ENCODE measurements around the gene DUSP7.

Gene DUSP7

DNA sequence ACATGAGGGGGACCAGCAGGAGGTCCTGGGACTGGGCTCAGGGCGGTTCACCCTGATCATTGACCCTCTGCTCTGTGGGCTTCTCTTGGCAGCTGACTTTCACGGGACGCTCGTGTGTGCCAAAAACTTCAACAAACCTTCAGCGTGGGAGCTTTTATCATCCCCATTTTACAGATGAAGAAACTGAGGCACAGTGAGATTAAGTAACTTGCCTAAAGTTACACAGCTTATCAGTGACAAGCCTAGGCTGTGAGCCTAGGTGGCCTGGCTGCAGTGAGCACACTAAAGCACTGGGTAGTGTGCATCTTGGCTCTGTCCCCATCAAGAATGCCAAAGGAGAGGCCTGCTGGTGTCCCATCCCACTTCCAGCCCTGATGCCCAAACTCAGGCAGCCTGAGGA lies 23.6 kb upstream of the DUSP7 start:
- H3K27ac ChIP-seq: no peak overlapping the region
- TF ChIP-seq, protein P1, sequence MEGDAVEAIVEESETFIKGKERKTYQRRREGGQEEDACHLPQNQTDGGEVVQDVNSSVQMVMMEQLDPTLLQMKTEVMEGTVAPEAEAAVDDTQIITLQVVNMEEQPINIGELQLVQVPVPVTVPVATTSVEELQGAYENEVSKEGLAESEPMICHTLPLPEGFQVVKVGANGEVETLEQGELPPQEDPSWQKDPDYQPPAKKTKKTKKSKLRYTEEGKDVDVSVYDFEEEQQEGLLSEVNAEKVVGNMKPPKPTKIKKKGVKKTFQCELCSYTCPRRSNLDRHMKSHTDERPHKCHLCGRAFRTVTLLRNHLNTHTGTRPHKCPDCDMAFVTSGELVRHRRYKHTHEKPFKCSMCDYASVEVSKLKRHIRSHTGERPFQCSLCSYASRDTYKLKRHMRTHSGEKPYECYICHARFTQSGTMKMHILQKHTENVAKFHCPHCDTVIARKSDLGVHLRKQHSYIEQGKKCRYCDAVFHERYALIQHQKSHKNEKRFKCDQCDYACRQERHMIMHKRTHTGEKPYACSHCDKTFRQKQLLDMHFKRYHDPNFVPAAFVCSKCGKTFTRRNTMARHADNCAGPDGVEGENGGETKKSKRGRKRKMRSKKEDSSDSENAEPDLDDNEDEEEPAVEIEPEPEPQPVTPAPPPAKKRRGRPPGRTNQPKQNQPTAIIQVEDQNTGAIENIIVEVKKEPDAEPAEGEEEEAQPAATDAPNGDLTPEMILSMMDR (conservative IDR thresholded peaks at IDR 0.05): no peak

DNA sequence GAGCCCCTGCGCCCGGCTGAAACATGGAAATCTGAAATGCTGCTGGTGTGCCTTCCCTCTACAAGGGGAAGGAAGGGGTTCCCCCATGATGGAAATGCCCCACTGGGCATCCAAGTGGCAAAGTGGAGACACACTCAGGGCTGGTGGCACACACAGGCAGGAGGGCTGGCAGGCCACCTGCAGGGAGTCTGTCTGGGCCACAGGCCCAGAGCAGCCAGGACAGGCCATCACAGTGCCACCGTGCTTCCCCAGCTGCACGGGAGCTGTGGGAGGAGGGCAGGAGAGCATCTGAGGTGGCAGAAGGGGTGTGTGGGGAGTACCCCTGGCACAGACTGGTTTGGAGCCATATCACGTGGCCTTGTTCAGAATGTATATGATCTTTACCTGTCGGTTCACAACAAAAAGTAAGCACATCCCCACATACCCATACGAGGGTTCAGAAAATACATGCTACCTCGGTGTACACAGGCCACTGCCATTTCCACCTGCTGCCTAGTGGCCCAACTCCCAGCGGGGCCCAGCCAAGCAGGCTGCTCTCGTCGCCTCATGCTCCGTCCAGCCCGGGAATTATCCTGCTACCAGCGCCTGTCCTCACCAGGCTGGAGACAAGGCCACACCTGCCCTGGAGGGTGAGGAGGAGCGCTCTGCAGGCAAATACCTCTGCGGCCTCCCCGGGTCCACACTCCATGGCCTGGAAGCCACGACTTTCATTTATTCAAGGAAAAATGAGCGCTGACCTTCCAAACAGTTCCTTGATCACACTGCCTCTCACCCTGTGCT lies 22.6 kb upstream of the DUSP7 start:
- TF ChIP-seq, protein P1 (conservative IDR thresholded peaks at IDR 0.05): no peak
- H3K27ac ChIP-seq: no peak overlapping the region

DNA sequence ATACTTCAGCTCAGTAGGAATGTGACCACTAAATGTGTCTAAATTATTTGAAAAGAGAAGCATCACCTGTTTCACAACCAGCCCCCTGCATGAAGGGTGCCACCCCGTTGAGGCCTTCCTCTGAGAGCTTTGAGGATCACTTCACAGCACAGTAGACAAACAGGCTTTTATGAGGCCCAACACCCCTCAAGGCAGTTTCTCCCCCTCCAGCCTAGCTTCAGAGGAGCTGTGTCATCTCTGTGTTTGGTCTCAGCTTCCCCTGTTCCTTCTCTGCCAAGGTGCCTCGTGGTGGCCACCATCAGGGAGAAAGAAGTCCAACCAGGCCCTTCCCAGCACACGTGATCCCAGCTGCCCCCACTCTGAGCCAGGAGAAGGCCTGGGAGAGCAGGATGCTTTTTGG lies 21.6 kb upstream of the DUSP7 start:
- H3K27ac ChIP-seq: no peak overlapping the region
- TF ChIP-seq, protein P1 (conservative IDR thresholded peaks at IDR 0.05): no peak

DNA sequence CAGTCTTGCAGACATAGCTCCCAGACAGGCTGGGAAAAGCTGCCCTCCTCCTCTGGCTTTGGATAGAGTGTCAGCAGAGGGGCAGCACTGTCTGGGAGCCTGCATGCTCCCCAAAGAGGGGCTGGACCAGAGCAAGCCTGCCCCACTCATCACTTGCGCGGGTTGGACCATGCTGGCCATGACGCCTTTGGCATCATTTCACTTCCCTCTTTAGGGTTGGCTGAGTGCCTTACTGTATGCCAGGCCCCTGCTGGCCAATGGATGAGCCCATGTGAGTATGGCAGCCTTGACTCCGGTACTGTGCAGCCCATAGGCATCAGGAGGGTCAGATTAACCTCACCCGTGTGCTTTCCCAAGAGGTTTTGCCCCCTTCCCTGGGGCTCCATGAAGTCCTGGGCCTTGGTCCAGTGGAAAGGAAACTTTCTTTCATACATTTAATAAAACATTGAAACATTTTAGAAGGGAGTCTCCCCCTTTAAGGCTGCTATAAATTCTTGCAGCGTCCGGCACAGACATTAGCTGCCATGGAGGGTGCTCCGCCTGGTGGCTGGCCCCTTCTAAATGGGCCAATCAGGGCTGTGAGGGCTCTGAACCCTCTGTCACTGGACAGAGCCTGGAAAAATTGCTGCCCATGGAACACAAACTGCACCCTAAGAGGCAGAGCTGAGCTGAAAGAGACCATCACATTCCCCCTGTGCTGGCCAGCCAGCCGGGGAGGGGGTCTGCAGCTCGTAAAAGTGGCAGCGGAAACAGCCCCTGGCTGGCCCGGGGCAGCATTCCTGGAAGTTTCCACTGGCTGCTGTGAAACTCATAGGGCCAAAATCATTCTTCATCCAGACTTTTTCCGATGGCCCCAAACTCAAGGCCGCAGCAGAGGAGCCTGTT lies 20.8 kb upstream of the DUSP7 start:
- TF ChIP-seq, protein P1 (conservative IDR thresholded peaks at IDR 0.05): no peak
- no peak overlapping the region for H3K27ac ChIP-seq

DNA sequence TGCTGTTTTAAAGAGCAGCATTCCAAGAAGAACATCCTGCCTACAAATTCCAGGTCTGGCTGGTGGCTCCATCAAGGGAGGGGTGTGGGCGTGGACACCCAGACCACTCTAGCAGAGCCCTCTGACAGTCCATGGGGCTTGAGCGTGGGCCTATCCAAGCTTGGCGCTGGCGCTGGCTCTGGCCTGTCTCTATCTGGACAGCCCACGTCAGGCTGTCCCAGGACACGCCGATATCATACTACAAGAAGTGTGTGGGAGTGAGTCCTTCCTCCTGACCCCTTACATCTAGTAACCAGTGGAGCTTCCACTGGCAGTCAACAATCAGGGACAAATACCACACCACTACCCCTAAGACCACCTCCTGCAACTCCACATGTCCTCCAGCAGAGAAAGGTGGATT lies 17.1 kb upstream of the DUSP7 start:
- no peak overlapping the region for H3K27ac ChIP-seq
- TF ChIP-seq, protein P1 (conservative IDR thresholded peaks at IDR 0.05): no peak

DNA sequence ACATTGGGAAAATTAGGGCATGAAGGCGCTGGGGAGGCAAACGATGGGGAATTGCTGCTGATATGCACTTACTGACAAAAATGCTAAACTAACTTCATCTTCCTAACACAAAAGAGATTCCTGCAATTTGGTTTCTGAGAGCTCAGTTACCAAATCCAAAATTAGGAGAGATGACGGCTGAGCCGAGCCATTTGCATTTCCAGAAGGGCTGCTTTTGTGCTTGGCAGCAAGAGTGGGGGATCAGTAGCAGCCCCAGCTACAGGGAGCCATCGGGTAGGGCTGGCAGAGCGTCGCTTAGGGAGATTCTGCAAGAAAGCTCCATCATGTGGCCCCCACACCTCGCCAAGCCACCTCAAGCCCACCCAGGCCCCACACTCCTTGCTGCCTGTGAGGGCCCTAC lies 16.1 kb upstream of the DUSP7 start:
- TF ChIP-seq, protein P1 (conservative IDR thresholded peaks at IDR 0.05): no peak
- no peak overlapping the region for H3K27ac ChIP-seq

DNA sequence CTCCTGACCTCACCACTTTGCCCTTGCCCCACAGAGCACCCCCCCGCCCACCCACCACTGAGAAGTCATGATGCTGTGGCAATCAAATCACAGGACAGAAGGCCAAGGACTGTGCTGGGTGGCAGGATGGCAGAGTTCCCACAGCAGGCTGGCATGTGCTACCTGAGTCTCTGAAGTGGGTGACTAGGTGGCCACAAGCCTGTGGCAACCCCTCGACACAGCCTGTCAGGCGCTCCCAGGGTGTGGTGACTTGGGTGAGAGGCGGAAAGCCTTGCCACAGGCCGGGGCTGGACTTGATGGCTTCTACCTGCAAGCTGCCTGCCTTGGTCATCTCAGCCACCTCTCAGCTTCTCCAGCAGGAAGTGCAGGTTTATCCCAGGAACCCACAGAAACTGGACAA lies 15.6 kb upstream of the DUSP7 start:
- TF ChIP-seq, protein P1 (conservative IDR thresholded peaks at IDR 0.05): no peak
- H3K27ac ChIP-seq: no peak overlapping the region
